HEK293T (cell line): Measurements from ENCODE around the gene DPP8.

Experiments used
- CTCF ChIA-PET: fragments of 350-600 bp; formaldehyde crosslinking; extraction: SDS; loops from one replicate; lab custom pipeline; 2021; ENCODE audit warnings: antibody characterized with exemption, inconsistent platforms; lab: Yijun Ruan, JAX
- POLR2A ChIA-PET: fragments of 350-600 bp; formaldehyde crosslinking; extraction: SDS; loops from one replicate; lab custom pipeline; 2020; ENCODE audit warnings: antibody characterized with exemption, inconsistent platforms; lab: Yijun Ruan, JAX
- DNase-seq: peaks from one replicate; pipeline ENCODE4 v3.0.0; 2012; ENCODE audit warnings: mixed read lengths; ENCODE audit errors: extremely low spot score
- ARNT ChIP-seq: fragments of 450-650 bp; IDR thresholded peaks from 2 replicates; pipeline ENCODE4 v1.6.1; 2017; ENCODE audit warnings: mild to moderate bottlenecking
- BHLHE40 ChIP-seq: fragments of 450-650 bp; IDR thresholded peaks from 2 replicates; pipeline ENCODE4 v1.6.1; 2016; ENCODE audit warnings: mild to moderate bottlenecking, moderate library complexity, borderline replicate concordance
- CTBP1 ChIP-seq: fragments of 450-650 bp; IDR thresholded peaks from 2 replicates; pipeline ENCODE4 v1.6.1; 2016; ENCODE audit warnings: borderline replicate concordance
- ELF4 ChIP-seq: fragments of 450-650 bp; IDR thresholded peaks from 2 replicates; pipeline ENCODE4 v1.6.1; 2017; ENCODE audit warnings: antibody characterized with exemption
- FOXA1 ChIP-seq: fragments of 450-650 bp; IDR thresholded peaks from 2 replicates; pipeline ENCODE4 v1.6.1; 2016; ENCODE audit warnings: mild to moderate bottlenecking
- FOXK2 ChIP-seq: fragments of 450-650 bp; IDR thresholded peaks from 2 replicates; pipeline ENCODE4 v1.6.1; 2016; ENCODE audit warnings: mild to moderate bottlenecking
- FOXM1 ChIP-seq: fragments of 450-650 bp; IDR thresholded peaks from 2 replicates; pipeline ENCODE4 v1.6.1; 2017; ENCODE audit warnings: mild to moderate bottlenecking, borderline replicate concordance
- HDGF ChIP-seq: fragments of 450-650 bp; IDR thresholded peaks from 2 replicates; pipeline ENCODE4 v1.6.1; 2017; ENCODE audit warnings: antibody characterized with exemption, borderline replicate concordance
- L3MBTL2 ChIP-seq: fragments of 450-650 bp; conservative IDR thresholded peaks from 2 replicates; pipeline ENCODE4 v1.6.1; 2016; ENCODE audit warnings: mild to moderate bottlenecking
- LEF1 ChIP-seq: fragments of 450-650 bp; IDR thresholded peaks from 2 replicates; pipeline ENCODE4 v1.6.1; 2017; ENCODE audit warnings: mild to moderate bottlenecking, borderline replicate concordance
- NFRKB ChIP-seq: fragments of 450-650 bp; IDR thresholded peaks from 2 replicates; pipeline ENCODE4 v1.6.1; 2016; ENCODE audit warnings: mild to moderate bottlenecking, moderate library complexity
- SP1 ChIP-seq: fragments of 450-650 bp; IDR thresholded peaks from 2 replicates; pipeline ENCODE4 v1.6.1; 2017
- SUZ12 ChIP-seq: fragments of 450-650 bp; IDR thresholded peaks from 2 replicates; pipeline ENCODE4 v1.6.1; 2016; ENCODE audit warnings: mild to moderate bottlenecking
- TARDBP ChIP-seq: fragments of 450-650 bp; IDR thresholded peaks from 2 replicates; pipeline ENCODE4 v1.6.1; 2016
- ZNF384 ChIP-seq: fragments of 450-650 bp; IDR thresholded peaks from 2 replicates; pipeline ENCODE4 v1.6.1; 2016
- TF ChIP-seq, protein P1 (sequence below): fragments of 450-650 bp; IDR thresholded peaks from 2 replicates; pipeline ENCODE4 v1.6.1; 2016

DPP8 gene

DNA sequence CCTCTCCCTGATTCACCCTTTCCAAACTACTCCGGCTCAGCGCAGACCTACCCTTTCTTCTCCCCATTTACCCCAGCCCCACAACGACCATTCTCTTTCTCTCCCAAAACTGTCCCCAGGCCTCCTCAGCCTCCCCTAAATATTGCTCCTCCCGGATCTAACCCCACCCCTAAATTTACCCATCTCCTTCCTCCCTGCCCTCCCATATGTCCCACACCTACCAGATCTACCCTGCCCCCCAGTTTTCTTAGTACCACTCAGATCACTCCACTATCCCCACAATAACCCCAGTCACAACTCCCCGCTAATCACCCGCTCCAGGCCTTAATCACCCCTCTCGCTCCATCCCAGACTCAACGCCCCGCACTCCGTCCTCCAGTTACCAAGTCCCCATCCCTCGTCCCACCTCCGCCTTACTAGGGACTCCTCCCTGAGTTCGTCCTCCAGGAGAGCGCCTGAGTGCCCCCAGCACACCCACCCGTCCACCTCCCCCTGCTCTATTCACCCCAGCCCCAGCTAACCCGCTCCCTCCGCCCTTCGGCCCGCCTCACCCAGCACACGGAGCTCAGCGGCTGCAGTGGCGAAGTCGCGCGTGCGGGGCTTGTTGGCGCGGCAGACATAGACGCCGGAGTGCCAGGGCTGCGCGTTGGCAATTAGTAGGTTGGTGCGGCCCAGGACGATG lies 121.1 kb downstream of the DPP8 start:
- no peak for DNase-seq
- CTCF ChIA-PET: no interaction called here
- POLR2A ChIA-PET: interaction anchor here (1.5 kb wide), 1 partner anchor 92 kb away, joined by 3 read pairs; the partner anchor contains the start of gene RNU5B-1
- TF ChIP-seq FOXM1: no peak
- no peak for TF ChIP-seq TARDBP
- TF ChIP-seq HDGF: no peak
- TF ChIP-seq, protein P1, sequence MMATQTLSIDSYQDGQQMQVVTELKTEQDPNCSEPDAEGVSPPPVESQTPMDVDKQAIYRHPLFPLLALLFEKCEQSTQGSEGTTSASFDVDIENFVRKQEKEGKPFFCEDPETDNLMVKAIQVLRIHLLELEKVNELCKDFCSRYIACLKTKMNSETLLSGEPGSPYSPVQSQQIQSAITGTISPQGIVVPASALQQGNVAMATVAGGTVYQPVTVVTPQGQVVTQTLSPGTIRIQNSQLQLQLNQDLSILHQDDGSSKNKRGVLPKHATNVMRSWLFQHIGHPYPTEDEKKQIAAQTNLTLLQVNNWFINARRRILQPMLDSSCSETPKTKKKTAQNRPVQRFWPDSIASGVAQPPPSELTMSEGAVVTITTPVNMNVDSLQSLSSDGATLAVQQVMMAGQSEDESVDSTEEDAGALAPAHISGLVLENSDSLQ: no peak
- TF ChIP-seq FOXA1: no peak

DNA sequence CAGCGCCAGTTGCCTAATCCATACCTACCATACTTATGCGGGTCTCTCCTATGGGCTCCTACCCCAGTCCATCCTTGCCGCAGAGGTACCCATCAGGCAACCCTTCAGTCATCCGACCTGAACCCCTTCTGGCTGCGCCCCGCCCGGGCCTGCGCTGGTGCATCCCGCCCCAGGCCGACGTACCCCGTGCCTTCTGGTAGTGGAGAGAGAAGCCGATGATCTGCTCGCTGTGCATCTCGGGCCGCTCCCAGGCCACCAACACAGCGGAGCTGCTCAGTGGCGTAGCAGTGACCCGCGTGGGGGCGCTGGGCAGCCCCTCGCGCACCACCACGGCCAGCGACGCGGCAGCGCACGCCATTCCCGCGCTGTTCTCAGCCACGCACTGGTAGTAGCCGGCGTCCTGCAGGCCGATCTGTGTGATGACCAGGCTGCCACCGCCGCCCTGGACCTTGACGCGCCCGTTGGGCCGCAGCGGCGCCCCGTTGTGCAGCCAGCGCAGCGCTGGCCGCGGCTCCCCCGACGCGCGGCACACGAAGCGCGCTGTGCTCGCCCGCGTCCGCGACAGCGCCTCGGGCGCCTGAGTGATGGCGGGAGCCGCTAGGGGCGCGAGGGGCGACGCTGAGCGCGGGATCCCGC lies 121.8 kb downstream of the DPP8 start:
- no peak for DNase-seq
- CTCF ChIA-PET: interaction anchor here (1.7 kb wide), 1 partner anchor 10 kb away, joined by 7 read pairs; no protein-coding TSS in a partner anchor
- TF ChIP-seq ZNF384: no peak
- no peak for TF ChIP-seq NFRKB
- POLR2A ChIA-PET: interaction anchor here (0.9 to 2.1 kb wide), 2 partner anchors 25 to 120 kb away, joined by 3 to 7 read pairs; no protein-coding TSS in a partner anchor

- CTCF ChIA-PET: interaction anchor here (0.6 to 1.7 kb wide), 2 partner anchors 10 to 368 kb away, joined by 7 to 8 read pairs; no protein-coding TSS in a partner anchor
- POLR2A ChIA-PET: interaction anchor here (0.9 to 2.1 kb wide), 4 partner anchors 11 to 119 kb away, joined by 3 to 9 read pairs (median 5); partner anchors contain the start of gene RNU5B-1
Measured at GRCh38 chr15:65394936-65395335, 122.6 kb downstream of the DPP8 start.

GRCh38 chr15:65394280-65394789 lies 123.2 kb downstream of the DPP8 start:
- POLR2A ChIA-PET: interaction anchor here (1.2 to 2.1 kb wide), 3 partner anchors 11 to 90 kb away, joined by 3 to 9 read pairs (median 7); partner anchors contain the start of gene RNU5B-1

More at GRCh38 chr15:65394936-65395335, 122.6 kb downstream of the DPP8 start:
- TF ChIP-seq BHLHE40 (no peak), HDGF (no peak), L3MBTL2 (no peak), TARDBP (no peak), NFRKB (no peak), SP1 (no peak), FOXA1 (no peak), CTBP1 (no peak), ARNT (no peak), LEF1 (no peak), ELF4 (no peak), ZNF384 (no peak)
- no peak for DNase-seq

DNA sequence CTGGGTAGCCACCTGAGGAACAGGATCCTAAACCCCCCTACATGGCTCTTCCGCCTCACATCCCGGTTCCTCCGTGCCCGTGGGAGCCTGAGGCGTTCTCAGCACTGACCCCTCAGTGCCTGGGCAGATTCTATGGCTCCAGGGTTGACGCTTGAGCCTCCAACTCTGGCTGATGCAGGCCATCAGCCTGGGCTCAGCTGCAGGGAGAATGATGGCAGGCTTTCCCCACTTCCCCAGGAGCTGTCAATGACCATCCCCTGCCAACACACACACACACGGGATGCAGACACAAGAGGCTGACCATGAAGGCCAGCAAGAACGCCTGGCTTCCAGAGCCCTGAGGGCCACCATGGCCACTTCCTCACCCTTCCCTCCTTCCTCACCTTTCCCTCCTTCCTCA lies 123.9 kb downstream of the DPP8 start:
- no peak for DNase-seq
- ChIA-PET CTCF (interaction anchor here (0.6 kb wide), 1 partner anchor 1105 kb away, joined by 3 read pairs; no protein-coding TSS in a partner anchor), POLR2A (interaction anchor here (1.2 to 2.1 kb wide), 3 partner anchors 10 to 89 kb away, joined by 3 to 9 read pairs (median 7); partner anchors contain the start of gene RNU5B-1)
- TF ChIP-seq, protein P1: no peak
- TF ChIP-seq L3MBTL2 (no peak), ARNT (no peak), CTBP1 (no peak), FOXK2 (no peak), SUZ12 (no peak), FOXM1 (no peak), ELF4 (no peak), HDGF (no peak), TARDBP (no peak), LEF1 (no peak), BHLHE40 (no peak), NFRKB (no peak), ZNF384 (no peak), FOXA1 (no peak)

More at GRCh38 chr15:65394280-65394789, 123.2 kb downstream of the DPP8 start:
- TF ChIP-seq L3MBTL2: no peak
- no peak for TF ChIP-seq LEF1
- TF ChIP-seq, protein P1: no peak
- no peak for TF ChIP-seq FOXA1
- no peak for DNase-seq
- CTCF ChIA-PET: interaction anchor here (1.7 kb wide), 1 partner anchor 9 kb away, joined by 7 read pairs; no protein-coding TSS in a partner anchor

- no peak for TF ChIP-seq TARDBP
- TF ChIP-seq LEF1: no peak
- TF ChIP-seq L3MBTL2: no peak
- TF ChIP-seq ZNF384: no peak
- no peak for TF ChIP-seq FOXK2
- no peak for TF ChIP-seq SP1
- no peak for TF ChIP-seq HDGF
- TF ChIP-seq FOXA1: no peak
- no peak for TF ChIP-seq BHLHE40
- TF ChIP-seq, protein P1: no peak
- TF ChIP-seq SUZ12: no peak
- TF ChIP-seq NFRKB: no peak
- ChIA-PET POLR2A (interaction anchor here (1.4 kb wide), 1 partner anchor 15 kb away, joined by 3 read pairs; the partner anchor contains the start of gene IGDCC3), CTCF (interaction anchor here (0.6 kb wide), 1 partner anchor 1105 kb away, joined by 3 read pairs; no protein-coding TSS in a partner anchor)
- no peak for DNase-seq
Measured at GRCh38 chr15:65393091-65393490, 124.4 kb downstream of the DPP8 start.
